GM23338 (cell line): ENCODE measurements around the gene USP3. TPM values are rescaled to one million over a fixed set of nuclear protein-coding genes. Genes with fewer than 3 reads are reported as not detected.

Source experiments
- ATAC-seq: fragments of 200-7000 bp; cut with Tn5 transposase; 3 replicates; pipeline ENCODE4 v1.9.1; 2020
- DNase-seq: peaks from one replicate; pipeline ENCODE4 v3.0.0-alpha.2; 2015; ENCODE audit warnings: low spot score
- H2AFZ ChIP-seq: fragments of 200-600 bp; sonication (generic); 2 replicates; pipeline ENCODE4 v1.8.0; 2016; ENCODE audit warnings: antibody characterized with exemption, mild to moderate bottlenecking, moderate library complexity
- H3F3A ChIP-seq: fragments of 200-600 bp; sonication (generic); replicated peaks from 2 replicates; pipeline ENCODE4 v1.8.0; 2017; ENCODE audit warnings: antibody characterized with exemption, mixed run types, low read depth
- H3K27ac ChIP-seq: fragments of 200-600 bp; sonication (generic); 2 replicates; pipeline ENCODE4 v1.6.1; 2016; ENCODE audit warnings: low read depth
- H3K27me3 ChIP-seq: fragments of 200-600 bp; sonication (generic); 2 replicates; pipeline ENCODE4 v1.8.0; 2016; ENCODE audit warnings: mild to moderate bottlenecking, mixed run types, moderate library complexity; ENCODE audit not compliant: insufficient read depth
- H3K36me3 ChIP-seq: fragments of 200-600 bp; sonication (generic); 2 replicates; pipeline ENCODE4 v1.8.0; 2016; ENCODE audit warnings: mild to moderate bottlenecking; ENCODE audit not compliant: insufficient read depth
- H3K4me1 ChIP-seq: fragments of 200-600 bp; sonication (generic); 2 replicates; pipeline ENCODE4 v1.8.0; 2016; ENCODE audit warnings: mild to moderate bottlenecking, moderate library complexity; ENCODE audit not compliant: insufficient read depth
- H3K4me2 ChIP-seq: fragments of 200-600 bp; sonication (generic); 2 replicates; pipeline ENCODE4 v1.7.1; 2017; ENCODE audit warnings: mixed run types
- H3K4me3 ChIP-seq: fragments of 200-600 bp; sonication (generic); 2 replicates; pipeline ENCODE4 v1.6.1; 2016; ENCODE audit warnings: mixed run types
- H3K79me2 ChIP-seq: fragments of 200-600 bp; sonication (generic); replicated peaks from 2 replicates; pipeline ENCODE4 v1.8.0; 2017; ENCODE audit warnings: mild to moderate bottlenecking; ENCODE audit not compliant: insufficient read depth
- H3K9me2 ChIP-seq: fragments of 200-600 bp; sonication (generic); 2 replicates; pipeline ENCODE4 v1.8.0; 2017; ENCODE audit not compliant: insufficient read depth
- H4K20me1 ChIP-seq: fragments of 200-600 bp; sonication (generic); replicated peaks from 2 replicates; pipeline ENCODE4 v1.8.0; 2017; ENCODE audit warnings: mild to moderate bottlenecking; ENCODE audit not compliant: insufficient read depth
- H3K27ac Mint-ChIP-seq: 2 replicates; pipeline ENCODE4 v1.8.0; 2020; ENCODE audit warnings: inconsistent platforms, mild to moderate bottlenecking, moderate library complexity, mixed read lengths
- H3K27me3 Mint-ChIP-seq: 3 replicates; pipeline ENCODE4 v1.8.0; 2022; ENCODE audit warnings: low read depth, mild to moderate bottlenecking, moderate library complexity, mixed read lengths, inconsistent platforms; ENCODE audit not compliant: insufficient read depth, poor library complexity
- H3K36me3 Mint-ChIP-seq: 3 replicates; pipeline ENCODE4 v1.8.0; 2021; ENCODE audit warnings: low read depth, mild to moderate bottlenecking, inconsistent platforms, moderate library complexity, mixed read lengths
- H3K4me1 Mint-ChIP-seq: 3 replicates; pipeline ENCODE4 v1.8.0; 2020; ENCODE audit warnings: mild to moderate bottlenecking, inconsistent platforms, mixed read lengths
- H3K4me3 Mint-ChIP-seq: 3 replicates; pipeline ENCODE4 v1.8.0; 2021; ENCODE audit warnings: moderate library complexity, mild to moderate bottlenecking, inconsistent platforms, mixed read lengths
- H3K9me3 Mint-ChIP-seq: 3 replicates; pipeline ENCODE4 v1.8.0; 2020; ENCODE audit warnings: moderate library complexity, mild to moderate bottlenecking, inconsistent platforms, mixed read lengths
- CREB1 ChIP-seq: fragments of 250-450 bp; sonication (Bioruptor Pico); IDR thresholded peaks from 2 replicates; pipeline ENCODE4 v1.5.0; 2020; ENCODE audit warnings: low read depth, mild to moderate bottlenecking, moderate library complexity
- EZH2 ChIP-seq: fragments of 200-600 bp; sonication (generic); IDR thresholded peaks from one replicate; pipeline ENCODE4 v1.8.0; 2017; ENCODE audit warnings: antibody characterized with exemption, mild to moderate bottlenecking, low read depth; ENCODE audit not compliant: unreplicated experiment
- EZH2phosphoT487 ChIP-seq: fragments of 200-600 bp; sonication (generic); IDR thresholded peaks from one replicate; pipeline ENCODE4 v1.8.1; 2018; ENCODE audit warnings: antibody characterized with exemption; ENCODE audit not compliant: unreplicated experiment
- JUNB ChIP-seq: IDR thresholded peaks from one replicate; pipeline ENCODE4 v1.6.1; 2016; ENCODE audit warnings: antibody characterized with exemption; ENCODE audit not compliant: unreplicated experiment
- NANOG ChIP-seq: IDR thresholded peaks from 2 replicates; pipeline ENCODE4 v1.6.1; 2016; ENCODE audit warnings: antibody characterized with exemption, borderline replicate concordance
- POLR2AphosphoS5 ChIP-seq: IDR thresholded peaks from 2 replicates; pipeline ENCODE4 v1.6.1; 2016; ENCODE audit warnings: antibody characterized with exemption, low read depth
- STAT1 ChIP-seq: IDR thresholded peaks from one replicate; pipeline ENCODE4 v1.6.1; 2016; ENCODE audit warnings: antibody characterized with exemption; ENCODE audit not compliant: unreplicated experiment
- ZNF114 ChIP-seq: fragments of 250-450 bp; sonication (Bioruptor Pico); IDR thresholded peaks from 2 replicates; pipeline ENCODE4 v1.5.0; 2020; ENCODE audit warnings: mild to moderate bottlenecking, moderate library complexity
- ZNF331 ChIP-seq: fragments of 250-450 bp; sonication (Bioruptor Pico); IDR thresholded peaks from 2 replicates; pipeline ENCODE4 v1.5.0; 2020; ENCODE audit warnings: low read depth, mild to moderate bottlenecking, moderate library complexity
- polyA plus RNA-seq: library from polyadenylated mRNA; unstranded; fragments of >200 nt; fragmentation: Nextera tagmentation; extraction: Ambion mirVana; gene quantifications from 2 replicates; pipeline ENCODE4 v1.2.1, GENCODE V29; 2016
- total RNA-seq: library from RNA; depleted of rRNA; stranded (reverse); fragments of >200 nt; shearing (Covaris generic); gene quantifications from 2 replicates; pipeline ENCODE4 v1.2.3, GENCODE V29; 2014
- TF ChIP-seq, protein P1 (sequence below): IDR thresholded peaks from 2 replicates; pipeline ENCODE4 v1.6.1; 2016; ENCODE audit warnings: antibody characterized with exemption
- TF ChIP-seq, protein P2 (sequence below): fragments of 250-450 bp; sonication (Bioruptor Pico); IDR thresholded peaks from 2 replicates; pipeline ENCODE4 v1.5.0; 2020; ENCODE audit warnings: mild to moderate bottlenecking, moderate library complexity
- TF ChIP-seq, protein P3 (sequence below), 2 experiments: fragments of 200-600 bp in 1 of 2; sonication (generic) in 1 of 2; conservative IDR thresholded peaks; 2 replicates each; pipeline versions ENCODE4 v1.5.1 to v1.6.1; 2016 to 2017; ENCODE audit warnings: antibody characterized with exemption in 2 of 2, low read depth in 2 of 2, mild to moderate bottlenecking in 2 of 2, moderate library complexity in 1 of 2
- TF ChIP-seq, protein P4 (sequence below): IDR thresholded peaks from one replicate; pipeline ENCODE4 v1.6.1; 2018; ENCODE audit warnings: antibody characterized with exemption; ENCODE audit not compliant: unreplicated experiment

USP3 gene
- total and polyA plus RNA-seq, 2 experiments from 2014 or later, result 9.7 to 9.9 TPM

DNA sequence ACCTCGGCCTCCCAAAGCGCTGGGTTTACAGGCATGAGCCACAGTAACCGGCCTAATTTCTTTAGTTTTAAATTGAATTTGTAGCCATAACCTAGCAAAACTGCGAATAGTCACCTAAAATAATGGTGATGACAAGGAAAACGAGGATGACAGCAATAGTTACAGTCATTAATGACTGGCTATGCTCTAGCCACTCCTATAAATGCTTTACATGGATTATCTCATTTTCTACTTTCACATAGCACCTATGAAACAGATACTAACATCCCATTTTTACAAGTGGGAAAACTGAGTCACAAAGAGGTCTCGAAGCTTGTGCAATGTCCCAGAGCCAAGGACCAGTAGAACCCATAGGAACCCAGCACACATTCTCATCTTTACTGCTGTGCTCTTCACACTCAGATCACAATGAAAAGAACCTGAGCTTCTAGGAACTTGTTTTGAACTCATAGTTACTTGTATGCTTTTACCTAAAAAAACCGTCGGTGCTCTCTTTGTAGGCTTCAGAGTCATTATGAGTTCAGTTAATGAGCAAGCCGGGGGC, 132.2 kb downstream of the USP3 start:
- Histone ChIP-seq H3K79me2 (no peaks in the 10 kb centered on the region), H3K27me3 (no peaks in the 10 kb centered on the region), H3K4me2 (no peak overlapping the region), H2AFZ (no peak overlapping the region), H3K4me3 (no peak overlapping the region), H3K4me1 (no peaks in the 10 kb centered on the region), H3K27ac (no peak overlapping the region), H3K9me2 (no peaks in the 10 kb centered on the region), H3K36me3 (peaks cover 6% of the 10 kb centered on the region; the same call in 1 of the 2 replicates), H3F3A (no peaks in the 10 kb centered on the region), H4K20me1 (no peaks in the 10 kb centered on the region)
- H3K4me1 Mint-ChIP-seq, result no peaks in the 10 kb centered on the region
- H3K9me3 Mint-ChIP-seq, result no peaks in the 10 kb centered on the region
- TF ChIP-seq, protein P1, sequence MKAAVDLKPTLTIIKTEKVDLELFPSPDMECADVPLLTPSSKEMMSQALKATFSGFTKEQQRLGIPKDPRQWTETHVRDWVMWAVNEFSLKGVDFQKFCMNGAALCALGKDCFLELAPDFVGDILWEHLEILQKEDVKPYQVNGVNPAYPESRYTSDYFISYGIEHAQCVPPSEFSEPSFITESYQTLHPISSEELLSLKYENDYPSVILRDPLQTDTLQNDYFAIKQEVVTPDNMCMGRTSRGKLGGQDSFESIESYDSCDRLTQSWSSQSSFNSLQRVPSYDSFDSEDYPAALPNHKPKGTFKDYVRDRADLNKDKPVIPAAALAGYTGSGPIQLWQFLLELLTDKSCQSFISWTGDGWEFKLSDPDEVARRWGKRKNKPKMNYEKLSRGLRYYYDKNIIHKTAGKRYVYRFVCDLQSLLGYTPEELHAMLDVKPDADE, result no peak
- TF ChIP-seq, protein P2, sequence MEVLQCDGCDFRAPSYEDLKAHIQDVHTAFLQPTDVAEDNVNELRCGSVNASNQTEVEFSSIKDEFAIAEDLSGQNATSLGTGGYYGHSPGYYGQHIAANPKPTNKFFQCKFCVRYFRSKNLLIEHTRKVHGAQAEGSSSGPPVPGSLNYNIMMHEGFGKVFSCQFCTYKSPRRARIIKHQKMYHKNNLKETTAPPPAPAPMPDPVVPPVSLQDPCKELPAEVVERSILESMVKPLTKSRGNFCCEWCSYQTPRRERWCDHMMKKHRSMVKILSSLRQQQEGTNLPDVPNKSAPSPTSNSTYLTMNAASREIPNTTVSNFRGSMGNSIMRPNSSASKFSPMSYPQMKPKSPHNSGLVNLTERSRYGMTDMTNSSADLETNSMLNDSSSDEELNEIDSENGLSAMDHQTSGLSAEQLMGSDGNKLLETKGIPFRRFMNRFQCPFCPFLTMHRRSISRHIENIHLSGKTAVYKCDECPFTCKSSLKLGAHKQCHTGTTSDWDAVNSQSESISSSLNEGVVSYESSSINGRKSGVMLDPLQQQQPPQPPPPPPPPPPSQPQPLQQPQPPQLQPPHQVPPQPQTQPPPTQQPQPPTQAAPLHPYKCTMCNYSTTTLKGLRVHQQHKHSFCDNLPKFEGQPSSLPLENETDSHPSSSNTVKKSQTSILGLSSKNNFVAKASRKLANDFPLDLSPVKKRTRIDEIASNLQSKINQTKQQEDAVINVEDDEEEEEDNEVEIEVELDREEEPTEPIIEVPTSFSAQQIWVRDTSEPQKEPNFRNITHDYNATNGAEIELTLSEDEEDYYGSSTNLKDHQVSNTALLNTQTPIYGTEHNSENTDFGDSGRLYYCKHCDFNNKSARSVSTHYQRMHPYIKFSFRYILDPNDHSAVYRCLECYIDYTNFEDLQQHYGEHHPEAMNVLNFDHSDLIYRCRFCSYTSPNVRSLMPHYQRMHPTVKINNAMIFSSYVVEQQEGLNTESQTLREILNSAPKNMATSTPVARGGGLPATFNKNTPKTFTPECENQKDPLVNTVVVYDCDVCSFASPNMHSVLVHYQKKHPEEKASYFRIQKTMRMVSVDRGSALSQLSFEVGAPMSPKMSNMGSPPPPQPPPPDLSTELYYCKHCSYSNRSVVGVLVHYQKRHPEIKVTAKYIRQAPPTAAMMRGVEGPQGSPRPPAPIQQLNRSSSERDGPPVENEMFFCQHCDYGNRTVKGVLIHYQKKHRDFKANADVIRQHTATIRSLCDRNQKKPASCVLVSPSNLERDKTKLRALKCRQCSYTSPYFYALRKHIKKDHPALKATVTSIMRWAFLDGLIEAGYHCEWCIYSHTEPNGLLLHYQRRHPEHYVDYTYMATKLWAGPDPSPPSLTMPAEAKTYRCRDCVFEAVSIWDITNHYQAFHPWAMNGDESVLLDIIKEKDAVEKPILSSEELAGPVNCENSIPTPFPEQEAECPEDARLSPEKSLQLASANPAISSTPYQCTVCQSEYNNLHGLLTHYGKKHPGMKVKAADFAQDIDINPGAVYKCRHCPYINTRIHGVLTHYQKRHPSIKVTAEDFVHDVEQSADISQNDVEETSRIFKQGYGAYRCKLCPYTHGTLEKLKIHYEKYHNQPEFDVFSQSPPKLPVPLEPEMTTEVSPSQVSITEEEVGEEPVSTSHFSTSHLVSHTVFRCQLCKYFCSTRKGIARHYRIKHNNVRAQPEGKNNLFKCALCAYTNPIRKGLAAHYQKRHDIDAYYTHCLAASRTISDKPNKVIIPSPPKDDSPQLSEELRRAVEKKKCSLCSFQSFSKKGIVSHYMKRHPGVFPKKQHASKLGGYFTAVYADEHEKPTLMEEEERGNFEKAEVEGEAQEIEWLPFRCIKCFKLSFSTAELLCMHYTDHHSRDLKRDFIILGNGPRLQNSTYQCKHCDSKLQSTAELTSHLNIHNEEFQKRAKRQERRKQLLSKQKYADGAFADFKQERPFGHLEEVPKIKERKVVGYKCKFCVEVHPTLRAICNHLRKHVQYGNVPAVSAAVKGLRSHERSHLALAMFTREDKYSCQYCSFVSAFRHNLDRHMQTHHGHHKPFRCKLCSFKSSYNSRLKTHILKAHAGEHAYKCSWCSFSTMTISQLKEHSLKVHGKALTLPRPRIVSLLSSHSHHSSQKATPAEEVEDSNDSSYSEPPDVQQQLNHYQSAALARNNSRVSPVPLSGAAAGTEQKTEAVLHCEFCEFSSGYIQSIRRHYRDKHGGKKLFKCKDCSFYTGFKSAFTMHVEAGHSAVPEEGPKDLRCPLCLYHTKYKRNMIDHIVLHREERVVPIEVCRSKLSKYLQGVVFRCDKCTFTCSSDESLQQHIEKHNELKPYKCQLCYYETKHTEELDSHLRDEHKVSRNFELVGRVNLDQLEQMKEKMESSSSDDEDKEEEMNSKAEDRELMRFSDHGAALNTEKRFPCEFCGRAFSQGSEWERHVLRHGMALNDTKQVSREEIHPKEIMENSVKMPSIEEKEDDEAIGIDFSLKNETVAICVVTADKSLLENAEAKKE (CRISPR knock-in tag), result no peak
- no peak for TF ChIP-seq NANOG
- no peak for TF ChIP-seq EZH2phosphoT487
- no peak for TF ChIP-seq EZH2
- TF ChIP-seq, protein P3, sequence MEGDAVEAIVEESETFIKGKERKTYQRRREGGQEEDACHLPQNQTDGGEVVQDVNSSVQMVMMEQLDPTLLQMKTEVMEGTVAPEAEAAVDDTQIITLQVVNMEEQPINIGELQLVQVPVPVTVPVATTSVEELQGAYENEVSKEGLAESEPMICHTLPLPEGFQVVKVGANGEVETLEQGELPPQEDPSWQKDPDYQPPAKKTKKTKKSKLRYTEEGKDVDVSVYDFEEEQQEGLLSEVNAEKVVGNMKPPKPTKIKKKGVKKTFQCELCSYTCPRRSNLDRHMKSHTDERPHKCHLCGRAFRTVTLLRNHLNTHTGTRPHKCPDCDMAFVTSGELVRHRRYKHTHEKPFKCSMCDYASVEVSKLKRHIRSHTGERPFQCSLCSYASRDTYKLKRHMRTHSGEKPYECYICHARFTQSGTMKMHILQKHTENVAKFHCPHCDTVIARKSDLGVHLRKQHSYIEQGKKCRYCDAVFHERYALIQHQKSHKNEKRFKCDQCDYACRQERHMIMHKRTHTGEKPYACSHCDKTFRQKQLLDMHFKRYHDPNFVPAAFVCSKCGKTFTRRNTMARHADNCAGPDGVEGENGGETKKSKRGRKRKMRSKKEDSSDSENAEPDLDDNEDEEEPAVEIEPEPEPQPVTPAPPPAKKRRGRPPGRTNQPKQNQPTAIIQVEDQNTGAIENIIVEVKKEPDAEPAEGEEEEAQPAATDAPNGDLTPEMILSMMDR (conservative IDR thresholded peaks at IDR 0.05; ENCODE audit: low read depth in 2 of 2), result no peak
- no peak for TF ChIP-seq JUNB
- TF ChIP-seq POLR2AphosphoS5, result no peak
- no peak for TF ChIP-seq STAT1
- TF ChIP-seq, protein P4, sequence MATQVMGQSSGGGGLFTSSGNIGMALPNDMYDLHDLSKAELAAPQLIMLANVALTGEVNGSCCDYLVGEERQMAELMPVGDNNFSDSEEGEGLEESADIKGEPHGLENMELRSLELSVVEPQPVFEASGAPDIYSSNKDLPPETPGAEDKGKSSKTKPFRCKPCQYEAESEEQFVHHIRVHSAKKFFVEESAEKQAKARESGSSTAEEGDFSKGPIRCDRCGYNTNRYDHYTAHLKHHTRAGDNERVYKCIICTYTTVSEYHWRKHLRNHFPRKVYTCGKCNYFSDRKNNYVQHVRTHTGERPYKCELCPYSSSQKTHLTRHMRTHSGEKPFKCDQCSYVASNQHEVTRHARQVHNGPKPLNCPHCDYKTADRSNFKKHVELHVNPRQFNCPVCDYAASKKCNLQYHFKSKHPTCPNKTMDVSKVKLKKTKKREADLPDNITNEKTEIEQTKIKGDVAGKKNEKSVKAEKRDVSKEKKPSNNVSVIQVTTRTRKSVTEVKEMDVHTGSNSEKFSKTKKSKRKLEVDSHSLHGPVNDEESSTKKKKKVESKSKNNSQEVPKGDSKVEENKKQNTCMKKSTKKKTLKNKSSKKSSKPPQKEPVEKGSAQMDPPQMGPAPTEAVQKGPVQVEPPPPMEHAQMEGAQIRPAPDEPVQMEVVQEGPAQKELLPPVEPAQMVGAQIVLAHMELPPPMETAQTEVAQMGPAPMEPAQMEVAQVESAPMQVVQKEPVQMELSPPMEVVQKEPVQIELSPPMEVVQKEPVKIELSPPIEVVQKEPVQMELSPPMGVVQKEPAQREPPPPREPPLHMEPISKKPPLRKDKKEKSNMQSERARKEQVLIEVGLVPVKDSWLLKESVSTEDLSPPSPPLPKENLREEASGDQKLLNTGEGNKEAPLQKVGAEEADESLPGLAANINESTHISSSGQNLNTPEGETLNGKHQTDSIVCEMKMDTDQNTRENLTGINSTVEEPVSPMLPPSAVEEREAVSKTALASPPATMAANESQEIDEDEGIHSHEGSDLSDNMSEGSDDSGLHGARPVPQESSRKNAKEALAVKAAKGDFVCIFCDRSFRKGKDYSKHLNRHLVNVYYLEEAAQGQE, result no peak
- TF ChIP-seq CREB1, result no peak
- no peak for TF ChIP-seq ZNF114 (CRISPR knock-in tag)
- TF ChIP-seq ZNF331 (CRISPR knock-in tag), result no peak
- H3K36me3 Mint-ChIP-seq, result no peaks in the 10 kb centered on the region
- DNase-seq, result no peak
- H3K4me3 Mint-ChIP-seq, result no peak overlapping the region
- no peaks in the 10 kb centered on the region for H3K27me3 Mint-ChIP-seq
- ATAC-seq, result no peak
- H3K27ac Mint-ChIP-seq, result no peak overlapping the region
